Liver (tissue), 9 donors: ENCODE results near the gene HCRTR1. TPM values are rescaled to one million over a fixed set of nuclear protein-coding genes. Genes with fewer than 3 reads are reported as not detected.

ENCODE experiments used
- DNase-seq: peaks from one replicate; pipeline ENCODE4 v3.0.0-alpha.2; 2017; ENCODE audit warnings: low spot score
- H3K27ac ChIP-seq, 2 donors: one replicate each; pipeline ENCODE4 v1.7.0; 2013; ENCODE audit warnings: inconsistent platforms in 2 of 2, low read length in 2 of 2, control low read depth in 1 of 2, low read depth in 1 of 2, mild to moderate bottlenecking in 1 of 2
- H3K27me3 ChIP-seq, 4 donors: one replicate each; pipeline versions ENCODE4 v1.6.1 to v1.7.0; 2013; ENCODE audit warnings: low read length in 3 of 4, inconsistent platforms in 1 of 4, mild to moderate bottlenecking in 1 of 4, moderate library complexity in 1 of 4; ENCODE audit not compliant: control insufficient read depth in 4 of 4, insufficient read depth in 4 of 4
- H3K36me3 ChIP-seq, 4 donors: one replicate each; pipeline versions ENCODE4 v1.6.1 to v1.7.0; 2013; ENCODE audit warnings: low read length in 3 of 4, mild to moderate bottlenecking in 3 of 4, low read depth in 1 of 4, moderate library complexity in 1 of 4; ENCODE audit not compliant: control insufficient read depth in 4 of 4, insufficient read depth in 3 of 4
- H3K4me1 ChIP-seq, 4 donors: one replicate each; pipeline versions ENCODE4 v1.6.1 to v1.7.0; 2013; ENCODE audit warnings: low read length in 3 of 4, mild to moderate bottlenecking in 3 of 4, moderate library complexity in 1 of 4; ENCODE audit not compliant: control insufficient read depth in 4 of 4, insufficient read depth in 4 of 4
- H3K4me3 ChIP-seq, 3 donors: one replicate each; pipeline versions ENCODE4 v1.6.1 to v1.7.0; 2013; ENCODE audit warnings: low read length in 3 of 3, control low read depth in 1 of 3, low read depth in 1 of 3, mild to moderate bottlenecking in 1 of 3
- H3K9ac ChIP-seq, 2 donors: one replicate each; pipeline ENCODE4 v1.7.0; 2013; ENCODE audit warnings: low read length in 2 of 2, mild to moderate bottlenecking in 2 of 2, moderate library complexity in 2 of 2, control low read depth in 1 of 2, low read depth in 1 of 2
- H3K9me3 ChIP-seq, 4 donors: one replicate each; pipeline versions ENCODE4 v1.6.1 to v1.7.0; 2013; ENCODE audit warnings: low read length in 3 of 4; ENCODE audit not compliant: control insufficient read depth in 4 of 4
- CTCF ChIP-seq: fragments of 150-350 bp; IDR thresholded peaks from 2 replicates; pipeline ENCODE4 v1.5.1; 2017; ENCODE audit warnings: improper control_type of control experiment, low read depth, low read length; ENCODE audit not compliant: missing input control
- FOXA2 ChIP-seq: IDR thresholded peaks from 2 replicates; pipeline ENCODE4 v1.6.1; 2016; ENCODE audit warnings: antibody characterized with exemption
- GABPA ChIP-seq, 2 donors: IDR thresholded peaks in 1 of 2; conservative IDR thresholded peaks in 1 of 2; 2 replicates each; pipeline ENCODE4 v1.6.1; 2016; ENCODE audit warnings: antibody characterized with exemption in 2 of 2, mild to moderate bottlenecking in 1 of 2, moderate library complexity in 1 of 2
- HNF4A ChIP-seq, 2 donors: conservative IDR thresholded peaks; 2 replicates each; pipeline ENCODE4 v1.6.1; 2016; ENCODE audit warnings: antibody characterized with exemption in 2 of 2, mild to moderate bottlenecking in 2 of 2
- NR2F2 ChIP-seq: IDR thresholded peaks from 2 replicates; pipeline ENCODE4 v1.6.1; 2016; ENCODE audit warnings: antibody characterized with exemption
- RXRA ChIP-seq, 2 donors: IDR thresholded peaks; 2 replicates each; pipeline ENCODE4 v1.6.1; 2017 to 2018; ENCODE audit warnings: antibody characterized with exemption in 2 of 2, mild to moderate bottlenecking in 1 of 2
- SP1 ChIP-seq: IDR thresholded peaks from 2 replicates; pipeline ENCODE4 v1.6.1; 2018; ENCODE audit warnings: antibody characterized with exemption, mild to moderate bottlenecking
- WGBS: extraction: QIAGEN DNeasy Blood & Tissue Kit; methylation state at CpG from one replicate; pipeline ENCODE4 v1.1.7; 2013; 5-methylcytosine and 5-hydroxymethylcytosine counted together
- polyA plus RNA-seq, 2 donors: library from polyadenylated mRNA; stranded (reverse) in 1 of 2; unstranded in 1 of 2; fragments of 200-250 nt in 1 of 2; fragments of >200 nt in 1 of 2; fragmentation: Nextera tagmentation in 1 of 2; extraction: Ambion mirVana in 1 of 2; gene quantifications; one replicate each; pipeline versions ENCODE4 v1.2.1 to v1.2.3, GENCODE V29; 2013 to 2015
- total RNA-seq, 2 donors: library from RNA; depleted of rRNA; stranded (reverse); fragments of >200 nt; gene quantifications; one replicate each; pipeline ENCODE4 v1.2.3, GENCODE V29; 2014
- TF ChIP-seq, protein P1 (sequence below): IDR thresholded peaks from 2 replicates; pipeline ENCODE4 v1.6.1; 2016; ENCODE audit warnings: antibody characterized with exemption, mild to moderate bottlenecking
- TF ChIP-seq, protein P2 (sequence below): IDR thresholded peaks from 2 replicates; pipeline ENCODE4 v1.6.1; 2016; ENCODE audit warnings: antibody characterized with exemption
- TF ChIP-seq, protein P3 (sequence below): IDR thresholded peaks from 2 replicates; pipeline ENCODE4 v1.6.1; 2016; ENCODE audit warnings: antibody characterized with exemption
- donor health status: healthy.
- donor health status: healthy.
- donor health status: healthy.
- donor health status: healthy.
- donor health status: healthy.

HCRTR1 gene
- total and polyA plus RNA-seq, 4 donors = 0.06 TPM; not detected in 3

DNA sequence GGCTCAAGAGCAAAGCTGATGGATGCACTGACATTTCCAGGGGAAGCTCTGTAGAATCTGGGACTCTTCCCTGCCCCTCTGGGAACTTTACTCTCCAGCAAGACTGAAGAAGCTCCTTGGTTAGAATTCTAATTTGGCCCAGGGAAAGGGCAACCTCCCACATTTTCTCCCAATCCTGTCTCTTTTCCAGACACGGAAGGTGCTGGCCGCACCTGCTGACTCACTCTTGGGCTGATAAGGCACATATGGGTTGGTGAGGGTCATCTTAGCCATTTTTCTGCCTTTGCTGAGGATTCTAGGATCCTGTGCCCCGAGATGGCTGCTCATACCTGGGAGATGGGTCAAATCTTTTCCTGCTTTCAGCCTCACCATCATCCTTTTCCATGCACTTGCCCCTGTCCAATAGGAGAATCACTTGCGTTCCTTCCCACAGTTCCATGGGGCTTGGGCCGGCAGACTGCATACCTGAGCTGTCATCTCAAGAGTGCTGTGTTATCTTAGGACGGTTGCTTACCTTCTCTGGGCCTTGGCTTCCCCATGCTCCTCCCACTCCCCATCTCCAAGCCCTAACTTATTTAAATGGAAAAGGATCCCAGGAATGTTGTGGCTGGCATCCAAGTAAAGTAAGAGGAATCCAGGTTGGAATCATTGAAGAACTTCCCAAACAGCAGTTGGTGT lies 39.8 kb upstream of the HCRTR1 start:
- H3K27me3 ChIP-seq = no peaks in the 10 kb centered on the region
- no peaks in the 10 kb centered on the region for H3K36me3 ChIP-seq
- H3K27ac ChIP-seq = peak overlapping the region; percentile 57 to 69
- TF ChIP-seq HNF4A (conservative IDR thresholded peaks at IDR 0.05) (no peak), FOXA2 (no peak), RXRA (IDR thresholded peaks at IDR 0.05) (no peak)
- WGBS = 71% methylated on average over 6 of the region's 6 CpGs
- peaks cover 0 to 19% (median 3%) of the 10 kb centered on the region in 4 donors for H3K4me1 ChIP-seq
- DNase-seq = no peak
- H3K9me3 ChIP-seq = no peaks in the 10 kb centered on the region
- H3K4me3 ChIP-seq = peak overlapping the region; percentile 11 to 67 (median 41)
- H3K9ac ChIP-seq = peak overlapping the region; percentile 28 to 39

GRCh38 chr1:31579374-31579773 lies 38.1 kb upstream of the HCRTR1 start:
- H3K9ac ChIP-seq = no peak overlapping the region
- no peak for DNase-seq
- WGBS = 80% methylated on average over 5 of the region's 5 CpGs

DNA sequence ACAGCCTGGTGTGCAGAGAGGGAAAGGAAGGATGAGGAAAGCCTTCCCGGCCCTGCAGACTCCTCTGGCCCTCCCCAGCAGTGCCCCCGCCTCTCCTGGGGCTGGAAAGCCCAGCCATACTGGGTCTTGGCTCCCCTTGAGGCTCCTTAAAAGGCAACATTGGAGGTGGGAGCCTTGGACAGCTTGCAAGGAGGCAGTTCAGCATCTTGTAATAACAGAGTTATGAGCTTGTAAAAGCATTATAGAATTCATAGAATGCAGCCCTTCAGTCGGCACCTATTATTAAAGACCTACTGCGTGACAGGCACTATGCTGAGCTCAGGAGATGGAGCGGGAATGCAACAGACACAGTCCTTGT lies 37.0 kb upstream of the HCRTR1 start:
- H3K4me3 ChIP-seq = no peak overlapping the region
- no peaks in the 10 kb centered on the region for H3K36me3 ChIP-seq
- H3K27me3 ChIP-seq = no peaks in the 10 kb centered on the region
- H3K4me1 ChIP-seq = peaks cover 0 to 36% (median 6%) of the 10 kb centered on the region in 4 donors
- TF ChIP-seq, protein P1, sequence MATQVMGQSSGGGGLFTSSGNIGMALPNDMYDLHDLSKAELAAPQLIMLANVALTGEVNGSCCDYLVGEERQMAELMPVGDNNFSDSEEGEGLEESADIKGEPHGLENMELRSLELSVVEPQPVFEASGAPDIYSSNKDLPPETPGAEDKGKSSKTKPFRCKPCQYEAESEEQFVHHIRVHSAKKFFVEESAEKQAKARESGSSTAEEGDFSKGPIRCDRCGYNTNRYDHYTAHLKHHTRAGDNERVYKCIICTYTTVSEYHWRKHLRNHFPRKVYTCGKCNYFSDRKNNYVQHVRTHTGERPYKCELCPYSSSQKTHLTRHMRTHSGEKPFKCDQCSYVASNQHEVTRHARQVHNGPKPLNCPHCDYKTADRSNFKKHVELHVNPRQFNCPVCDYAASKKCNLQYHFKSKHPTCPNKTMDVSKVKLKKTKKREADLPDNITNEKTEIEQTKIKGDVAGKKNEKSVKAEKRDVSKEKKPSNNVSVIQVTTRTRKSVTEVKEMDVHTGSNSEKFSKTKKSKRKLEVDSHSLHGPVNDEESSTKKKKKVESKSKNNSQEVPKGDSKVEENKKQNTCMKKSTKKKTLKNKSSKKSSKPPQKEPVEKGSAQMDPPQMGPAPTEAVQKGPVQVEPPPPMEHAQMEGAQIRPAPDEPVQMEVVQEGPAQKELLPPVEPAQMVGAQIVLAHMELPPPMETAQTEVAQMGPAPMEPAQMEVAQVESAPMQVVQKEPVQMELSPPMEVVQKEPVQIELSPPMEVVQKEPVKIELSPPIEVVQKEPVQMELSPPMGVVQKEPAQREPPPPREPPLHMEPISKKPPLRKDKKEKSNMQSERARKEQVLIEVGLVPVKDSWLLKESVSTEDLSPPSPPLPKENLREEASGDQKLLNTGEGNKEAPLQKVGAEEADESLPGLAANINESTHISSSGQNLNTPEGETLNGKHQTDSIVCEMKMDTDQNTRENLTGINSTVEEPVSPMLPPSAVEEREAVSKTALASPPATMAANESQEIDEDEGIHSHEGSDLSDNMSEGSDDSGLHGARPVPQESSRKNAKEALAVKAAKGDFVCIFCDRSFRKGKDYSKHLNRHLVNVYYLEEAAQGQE = no peak
- TF ChIP-seq, protein P2, sequence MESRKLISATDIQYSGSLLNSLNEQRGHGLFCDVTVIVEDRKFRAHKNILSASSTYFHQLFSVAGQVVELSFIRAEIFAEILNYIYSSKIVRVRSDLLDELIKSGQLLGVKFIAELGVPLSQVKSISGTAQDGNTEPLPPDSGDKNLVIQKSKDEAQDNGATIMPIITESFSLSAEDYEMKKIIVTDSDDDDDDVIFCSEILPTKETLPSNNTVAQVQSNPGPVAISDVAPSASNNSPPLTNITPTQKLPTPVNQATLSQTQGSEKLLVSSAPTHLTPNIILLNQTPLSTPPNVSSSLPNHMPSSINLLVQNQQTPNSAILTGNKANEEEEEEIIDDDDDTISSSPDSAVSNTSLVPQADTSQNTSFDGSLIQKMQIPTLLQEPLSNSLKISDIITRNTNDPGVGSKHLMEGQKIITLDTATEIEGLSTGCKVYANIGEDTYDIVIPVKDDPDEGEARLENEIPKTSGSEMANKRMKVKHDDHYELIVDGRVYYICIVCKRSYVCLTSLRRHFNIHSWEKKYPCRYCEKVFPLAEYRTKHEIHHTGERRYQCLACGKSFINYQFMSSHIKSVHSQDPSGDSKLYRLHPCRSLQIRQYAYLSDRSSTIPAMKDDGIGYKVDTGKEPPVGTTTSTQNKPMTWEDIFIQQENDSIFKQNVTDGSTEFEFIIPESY = no peak
- TF ChIP-seq RXRA (IDR thresholded peaks at IDR 0.05) (no peak), NR2F2 (no peak), HNF4A (conservative IDR thresholded peaks at IDR 0.05) (no peak), GABPA (IDR thresholded peaks at IDR 0.05 in 1 of 2, conservative IDR thresholded peaks at IDR 0.05 in 1 of 2) (no peak), SP1 (no peak)
- TF ChIP-seq, protein P3, sequence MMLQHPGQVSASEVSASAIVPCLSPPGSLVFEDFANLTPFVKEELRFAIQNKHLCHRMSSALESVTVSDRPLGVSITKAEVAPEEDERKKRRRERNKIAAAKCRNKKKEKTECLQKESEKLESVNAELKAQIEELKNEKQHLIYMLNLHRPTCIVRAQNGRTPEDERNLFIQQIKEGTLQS = no peak
- DNase-seq = no peak
- H3K9ac ChIP-seq = no peak overlapping the region
- no peaks in the 10 kb centered on the region for H3K9me3 ChIP-seq
- peak overlapping the region in 1 of 2 donors; percentile 81 for H3K27ac ChIP-seq
- WGBS = 64% methylated on average over 5 of the region's 5 CpGs

More at GRCh38 chr1:31579374-31579773, 38.1 kb upstream of the HCRTR1 start:
- peak overlapping the region; percentile 69 to 81 for H3K27ac ChIP-seq
- TF ChIP-seq RXRA (IDR thresholded peaks at IDR 0.05) (peak; percentile 16 to 21), SP1 (peak; percentile 24), CTCF (no peak), NR2F2 (peak; percentile 79)
- H3K36me3 ChIP-seq = no peaks in the 10 kb centered on the region
- peaks cover 0 to 33% (median 6%) of the 10 kb centered on the region in 4 donors for H3K4me1 ChIP-seq
- H3K4me3 ChIP-seq = no peak overlapping the region
- H3K27me3 ChIP-seq = no peaks in the 10 kb centered on the region
- no peaks in the 10 kb centered on the region for H3K9me3 ChIP-seq
